Psoas muscle (tissue), 8 donors: ENCODE results near the gene VIPR1. TPM values are rescaled to one million over a fixed set of nuclear protein-coding genes. Genes with fewer than 3 reads are reported as not detected.

Experiments used
- ATAC-seq, 4 donors: fragments of 200-7000 bp; cut with Tn5 transposase; one replicate each; pipeline ENCODE4 v1.9.1; 2020; ENCODE audit warnings: moderate library complexity in 3 of 4, mild to moderate bottlenecking in 2 of 4
- DNase-seq, 2 donors: peaks; one replicate each; pipeline ENCODE4 v3.0.0-alpha.2; 2020
- H3K27ac ChIP-seq: fragments of 200-600 bp; one replicate; pipeline ENCODE4 v1.8.0; 2022
- H3K27me3 ChIP-seq, 3 donors: fragments of 200-600 bp in 1 of 3; one replicate each; pipeline versions ENCODE4 v1.6.1 to v1.8.0; 2013 to 2022; ENCODE audit warnings: low read length in 2 of 3, mild to moderate bottlenecking in 2 of 3, moderate library complexity in 1 of 3; ENCODE audit not compliant: insufficient read depth in 3 of 3
- H3K36me3 ChIP-seq, 2 donors: fragments of 200-600 bp in 1 of 2; one replicate each; pipeline versions ENCODE4 v1.6.1 to v1.8.0; 2013 to 2022; ENCODE audit warnings: low read depth in 1 of 2, mild to moderate bottlenecking in 1 of 2, moderate library complexity in 1 of 2; ENCODE audit not compliant: insufficient read depth in 1 of 2
- H3K4me1 ChIP-seq: fragments of 200-600 bp; one replicate; pipeline ENCODE4 v1.8.0; 2022
- H3K4me3 ChIP-seq: fragments of 200-600 bp; one replicate; pipeline ENCODE4 v1.8.0; 2022; ENCODE audit warnings: mild to moderate bottlenecking
- H3K9me3 ChIP-seq: fragments of 200-600 bp; one replicate; pipeline ENCODE4 v1.8.0; 2022
- CTCF ChIP-seq: fragments of 200-600 bp; IDR thresholded peaks from one replicate; pipeline ENCODE4 v1.8.0; 2022; ENCODE audit warnings: antibody characterized with exemption
- WGBS, 3 donors: extraction: QIAGEN DNeasy Blood & Tissue Kit; methylation state at CpG; one replicate each; pipeline versions ENCODE4 v1.1.6 to v1.1.7; 2013; 5-methylcytosine and 5-hydroxymethylcytosine counted together
- intact Hi-C, 2 donors: fragments of 100-400 bp; cut with DNase I; formaldehyde crosslinking; loops; one replicate each; pipeline versions ENCODE4 v1.11.0 to v1.14.2; 2022
- polyA plus RNA-seq, 3 donors: library from polyadenylated mRNA; stranded (reverse); fragments of 200-250 nt; gene quantifications; one replicate each; pipeline ENCODE4 v1.2.3, GENCODE V29; 2013
- total RNA-seq, 4 donors: library from RNA; stranded (reverse); fragmentation: NEBNext Ultra II Directional in 2 of 4; extraction: Animal tissue kit (Norgen Biotek cat#: 25700) in 2 of 4; gene quantifications; one replicate each; pipeline versions ENCODE4 v1.2.1 to v1.2.4, GENCODE V29; 2021 to 2023
- donor health status: healthy with polysubstance abuse.
- donor health status: DM: no; HTN: no; CAD: no; lungs with moderate emphysema.
- donor health status: Bipolar disorder and iron deficiency.
- donor health status: healthy.
- donor health status: DM: yes; HTN: yes; CAD: no.
- donor health status: DM: no; HTN: no; CAD: no.
- donor health status: DM: no; HTN: no; CAD: no.
- donor health status: DM: yes; HTN: yes; CAD: no.

Gene VIPR1
- total and polyA plus RNA-seq, 7 donors = 0.28 to 1.8 (median 0.69) TPM

GRCh38 chr3:42463093-42463492, 39.4 kb upstream of the VIPR1 start:
- no peaks in the 10 kb centered on the region for H3K4me1 ChIP-seq
- ATAC-seq = no peak
- H3K9me3 ChIP-seq = no peaks in the 10 kb centered on the region
- H3K4me3 ChIP-seq = no peak overlapping the region
- no peaks in the 10 kb centered on the region for H3K36me3 ChIP-seq
- intact Hi-C loops = no loop called here
- H3K27me3 ChIP-seq = no peaks in the 10 kb centered on the region
- no peak for DNase-seq
- no peak for TF ChIP-seq CTCF
- no peak overlapping the region for H3K27ac ChIP-seq
- 74 to 82% (median 74%) methylated on average over 1 of the region's 1 CpG for WGBS, 3 donors

- Histone ChIP-seq H3K36me3 (no peaks in the 10 kb centered on the region), H3K4me3 (no peak overlapping the region)
- intact Hi-C loops = no loop called here
Measured at GRCh38 chr3:42468111-42468510, 34.3 kb upstream of the VIPR1 start.

GRCh38 chr3:42472555-42472954, 29.9 kb upstream of the VIPR1 start:
- Histone ChIP-seq H3K4me3 (no peak overlapping the region), H3K27ac (no peak overlapping the region), H3K27me3 (no peaks in the 10 kb centered on the region), H3K4me1 (no peaks in the 10 kb centered on the region), H3K36me3 (no peaks in the 10 kb centered on the region), H3K9me3 (no peaks in the 10 kb centered on the region)
- WGBS, 3 donors = 59 to 79% (median 71%) methylated on average over 2 of the region's 2 CpGs
- DNase-seq (no peak), ATAC-seq (no peak)
- intact Hi-C loops = no loop called here
- TF ChIP-seq CTCF = no peak

More at GRCh38 chr3:42468111-42468510, 34.3 kb upstream of the VIPR1 start:
- no peaks in the 10 kb centered on the region for H3K4me1 ChIP-seq
- no peaks in the 10 kb centered on the region for H3K9me3 ChIP-seq
- WGBS, 3 donors = 78 to 88% (median 84%) methylated on average over 3 of the region's 3 CpGs
- no peak overlapping the region for H3K27ac ChIP-seq
- no peaks in the 10 kb centered on the region for H3K27me3 ChIP-seq
- no peak for ATAC-seq
- no peak for TF ChIP-seq CTCF
- DNase-seq = no peak

GRCh38 chr3:42473083-42473932, 29.1 kb upstream of the VIPR1 start:
- H3K27me3 ChIP-seq = no peaks in the 10 kb centered on the region
- intact Hi-C loops = no loop called here
- no peak for TF ChIP-seq CTCF
- 25 to 33% (median 30%) methylated on average over 10 of the region's 10 CpGs for WGBS, 3 donors
- no peak overlapping the region for H3K4me3 ChIP-seq
- H3K27ac ChIP-seq = no peak overlapping the region
- no peak for DNase-seq
- H3K4me1 ChIP-seq = no peaks in the 10 kb centered on the region
- no peaks in the 10 kb centered on the region for H3K36me3 ChIP-seq
- no peaks in the 10 kb centered on the region for H3K9me3 ChIP-seq
- ATAC-seq = no peak
